Measurements from ENCODE around the gene MASP2. TPM values are rescaled to one million over a fixed set of nuclear protein-coding genes. Genes with fewer than 3 reads are reported as not detected.
A peak's percentile ranks its signal among the peaks of the same experiment; 100 is the strongest.
"Not testable (repeated sequence)": the region's sequence is repeated elsewhere in the genome, so short reads cannot be mapped to it uniquely, and the experiment has no call there.

The MASP2 gene
- total RNA-seq, 1 donor from 2014 or later, result not detected

DNA sequence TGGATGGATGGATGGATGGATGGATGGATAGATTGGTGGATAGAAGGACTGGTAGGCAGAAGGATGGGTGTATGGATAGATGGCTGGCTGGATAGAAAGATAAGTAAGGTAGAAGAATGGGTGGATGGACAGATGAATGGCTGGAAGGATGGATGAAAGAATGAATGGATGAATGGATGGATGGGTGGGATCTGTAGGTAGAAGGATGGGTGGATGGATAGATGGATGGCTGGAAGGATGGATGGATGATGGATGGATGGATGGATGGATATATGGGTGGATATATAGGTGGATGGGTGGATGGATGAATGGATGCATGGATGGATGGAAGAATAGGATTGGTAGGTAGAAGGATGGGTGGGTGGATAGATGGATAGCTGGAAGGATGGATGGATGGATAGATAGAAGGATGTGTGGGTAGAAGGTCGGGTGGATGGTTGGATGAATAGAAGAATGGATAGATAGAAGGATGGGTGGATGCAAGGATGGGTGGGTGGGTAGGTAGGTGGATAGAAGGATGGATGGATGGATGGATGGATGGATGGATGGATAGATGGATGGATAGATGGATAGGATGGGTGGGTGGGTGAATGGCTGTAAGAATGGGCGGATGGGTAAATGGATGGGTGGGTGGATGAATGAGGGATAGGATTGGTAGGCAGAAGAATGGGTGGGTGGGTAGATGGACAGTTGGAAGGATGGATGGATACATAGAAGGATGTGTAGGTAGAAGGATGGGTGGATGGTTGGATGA is 7.5 kb downstream of the MASP2 start:
- no peak for DNase-seq (ENCODE audit: low read depth in 2 of 2)

DNA sequence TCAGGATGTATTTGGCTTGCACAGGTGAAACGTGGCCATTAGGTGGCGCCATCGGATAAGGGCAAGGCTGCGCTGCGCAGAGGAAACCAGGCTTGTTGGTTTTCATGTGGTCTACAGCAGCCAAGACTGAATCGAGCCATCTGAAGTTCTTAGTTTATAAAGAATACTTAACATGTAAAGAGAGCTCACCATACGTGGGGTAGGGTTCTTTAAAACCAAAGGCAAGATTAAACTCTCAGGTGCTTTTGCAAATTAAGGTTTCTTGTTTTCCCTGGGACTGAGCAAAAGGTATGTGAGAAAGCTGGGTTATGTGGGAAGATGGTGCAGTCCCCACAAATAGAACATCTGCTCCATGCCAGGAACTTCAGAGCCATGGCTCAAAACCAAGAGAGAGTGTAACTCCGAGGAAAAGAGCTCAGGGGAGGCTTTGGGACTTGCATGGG is 9.3 kb downstream of the MASP2 start:
- peak; percentile 87 to 90 for DNase-seq (ENCODE audit: low read depth in 2 of 2)

- not testable (repeated sequence) for DNase-seq (ENCODE audit: low read depth in 2 of 2)
Measured at GRCh38 chr1:11037019-11037739, 9.9 kb downstream of the MASP2 start.

DNA sequence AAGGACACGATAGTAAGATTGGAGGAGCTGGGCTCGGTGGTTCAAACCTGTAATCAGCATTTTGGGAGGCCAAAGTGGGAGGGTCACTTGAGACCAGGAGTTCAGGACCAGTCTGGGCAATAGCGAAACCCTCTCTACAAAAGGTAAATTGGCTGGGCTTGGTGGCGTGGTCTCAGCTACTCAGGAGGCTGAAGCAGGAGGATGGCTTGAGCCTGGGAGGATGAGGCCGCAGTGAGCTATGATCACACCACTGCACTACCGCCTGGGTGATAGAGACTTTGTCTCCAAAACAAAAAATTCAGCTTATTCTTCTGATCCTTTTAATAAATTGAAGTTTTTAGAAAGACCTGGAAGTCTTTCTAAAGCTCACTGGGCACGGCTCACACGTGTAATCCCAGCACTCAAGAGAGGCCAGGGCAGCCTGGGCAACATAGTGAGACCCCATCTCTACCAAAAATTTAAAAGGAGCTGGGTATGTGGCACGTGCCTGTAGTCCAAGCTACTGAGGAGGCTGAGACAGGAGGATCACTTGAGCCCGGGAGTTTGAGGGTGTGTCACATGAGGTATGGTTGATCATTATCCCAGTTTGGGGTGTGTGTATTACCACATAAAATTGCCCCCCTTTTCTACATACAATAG is 15.3 kb downstream of the MASP2 start:
- no peak for DNase-seq (ENCODE audit: low read depth in 2 of 2)

- no peak for DNase-seq (ENCODE audit: low read depth in 2 of 2)
Measured at GRCh38 chr1:11030865-11031264, 16.2 kb downstream of the MASP2 start.

DNA sequence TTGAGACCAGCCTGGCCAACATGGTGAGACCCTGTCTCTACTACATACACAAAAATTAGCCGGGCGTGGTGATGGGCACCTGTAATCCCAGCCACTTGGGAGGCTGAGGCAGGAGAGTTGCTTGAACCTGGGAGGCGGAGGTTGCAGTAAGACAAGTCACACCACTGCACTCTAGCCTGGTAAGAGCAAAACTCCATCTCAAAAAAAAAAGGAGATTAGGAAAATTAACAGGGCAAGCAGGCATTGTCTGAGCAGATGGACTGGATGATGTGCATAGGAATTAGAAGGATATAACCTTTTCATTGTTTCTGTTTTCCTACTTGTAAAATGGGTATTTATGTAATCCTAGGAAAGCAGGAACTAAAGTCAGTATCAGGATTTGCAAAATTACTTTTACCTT is 19.0 kb downstream of the MASP2 start:
- no peak for DNase-seq (ENCODE audit: low read depth in 2 of 2)

DNA sequence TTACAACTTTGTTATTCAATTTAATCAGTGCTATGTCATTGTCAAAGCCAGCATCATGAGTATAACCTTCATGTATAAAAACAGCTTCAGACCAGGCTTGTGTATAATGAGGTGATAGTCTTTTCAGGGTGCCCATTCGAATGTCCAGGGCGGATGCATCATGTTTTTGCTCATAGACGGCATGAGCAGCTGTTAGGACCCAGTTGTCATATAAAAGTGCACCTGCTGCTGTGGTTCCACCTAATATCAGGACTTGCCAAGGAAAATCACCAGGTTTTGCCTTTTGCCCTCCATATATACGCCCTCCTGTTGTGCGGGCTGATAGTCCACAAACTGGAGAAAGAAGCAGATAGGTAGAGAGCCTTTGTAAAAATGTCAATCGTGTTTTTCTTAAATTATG is 19.7 kb downstream of the MASP2 start:
- DNase-seq (ENCODE audit: low read depth in 2 of 2), result no peak

DNA sequence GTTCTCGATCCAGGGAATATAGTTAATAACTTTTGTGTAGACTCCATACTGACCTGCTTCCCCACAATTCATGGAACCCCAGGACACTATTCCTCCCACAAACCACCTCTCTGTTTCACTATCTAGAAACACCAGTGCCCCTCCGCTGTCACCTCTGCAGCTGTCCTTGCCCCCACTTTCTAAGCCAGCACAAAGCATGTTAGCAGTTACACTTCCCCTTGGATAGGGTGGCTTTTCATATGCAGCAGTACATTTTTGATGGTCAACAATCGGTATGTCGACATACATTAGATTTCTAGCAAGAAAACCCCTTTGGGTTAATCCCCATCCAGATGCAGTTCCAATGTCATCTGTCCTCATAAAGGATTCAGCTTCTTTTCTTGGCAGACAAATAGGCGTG is 20.1 kb downstream of the MASP2 start:
- no peak for DNase-seq (ENCODE audit: low read depth in 2 of 2)

GRCh38 chr1:11026052-11026451 is 21.0 kb downstream of the MASP2 start:
- DNase-seq (ENCODE audit: low read depth in 2 of 2), result no peak

GRCh38 chr1:11025618-11026017 is 21.4 kb downstream of the MASP2 start:
- no peak for DNase-seq (ENCODE audit: low read depth in 2 of 2)

DNA sequence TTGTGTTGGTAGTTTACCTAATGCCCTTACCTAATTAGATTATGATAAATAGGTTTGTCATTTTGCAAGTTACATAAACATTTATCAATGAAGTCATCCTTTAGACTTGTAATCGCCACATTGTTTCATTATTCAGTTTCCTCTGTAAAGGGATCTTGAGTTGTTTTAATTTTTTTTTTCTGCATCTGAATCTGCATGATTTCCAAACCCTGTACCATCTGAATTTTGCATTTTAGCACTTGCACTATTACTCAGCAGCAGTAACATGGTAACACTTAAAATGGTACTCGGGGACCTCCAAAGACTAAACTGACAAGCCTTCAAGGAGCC is 22.2 kb downstream of the MASP2 start:
- DNase-seq (ENCODE audit: low read depth in 2 of 2), result no peak

GRCh38 chr1:11024154-11024873 is 22.7 kb downstream of the MASP2 start:
- no peak for DNase-seq (ENCODE audit: low read depth in 2 of 2)

DNA sequence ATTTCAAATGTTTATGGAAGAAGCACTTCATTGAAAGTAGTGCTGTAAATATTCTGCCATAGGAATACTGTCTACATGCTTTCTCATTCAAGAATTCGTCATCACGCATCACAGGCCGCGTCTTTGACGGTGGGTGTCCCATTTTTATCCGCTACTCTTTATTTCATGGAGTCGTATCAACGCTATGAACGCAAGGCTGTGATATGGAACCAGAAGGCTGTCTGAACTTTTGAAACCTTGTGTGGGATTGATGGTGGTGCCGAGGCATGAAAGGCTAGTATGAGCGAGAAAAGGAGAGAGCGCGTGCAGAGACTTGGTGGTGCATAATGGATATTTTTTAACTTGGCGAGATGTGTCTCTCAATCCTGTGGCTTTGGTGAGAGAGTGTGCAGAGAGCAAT is 23.8 kb downstream of the MASP2 start:
- no peak for DNase-seq (ENCODE audit: low read depth in 2 of 2)

DNA sequence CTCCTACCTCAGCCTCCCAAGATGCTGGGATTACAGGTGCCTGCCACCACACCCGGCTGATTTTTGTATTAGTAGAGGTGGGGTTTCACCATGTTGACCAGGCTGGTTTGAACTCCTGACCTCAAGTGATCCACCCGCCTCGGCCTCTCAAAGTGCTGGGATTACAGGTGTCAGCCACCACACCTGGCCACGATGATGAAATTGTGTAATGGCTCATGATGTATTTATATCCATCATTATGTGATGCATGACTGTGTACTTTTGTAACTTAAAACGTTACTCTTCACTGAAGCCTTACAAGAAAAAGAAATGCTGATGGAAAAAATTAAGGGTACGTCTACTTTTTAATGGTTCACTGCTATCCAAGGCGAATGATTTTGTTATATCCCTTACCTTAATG is 27.1 kb downstream of the MASP2 start:
- DNase-seq (ENCODE audit: low read depth in 2 of 2), result no peak

DNA sequence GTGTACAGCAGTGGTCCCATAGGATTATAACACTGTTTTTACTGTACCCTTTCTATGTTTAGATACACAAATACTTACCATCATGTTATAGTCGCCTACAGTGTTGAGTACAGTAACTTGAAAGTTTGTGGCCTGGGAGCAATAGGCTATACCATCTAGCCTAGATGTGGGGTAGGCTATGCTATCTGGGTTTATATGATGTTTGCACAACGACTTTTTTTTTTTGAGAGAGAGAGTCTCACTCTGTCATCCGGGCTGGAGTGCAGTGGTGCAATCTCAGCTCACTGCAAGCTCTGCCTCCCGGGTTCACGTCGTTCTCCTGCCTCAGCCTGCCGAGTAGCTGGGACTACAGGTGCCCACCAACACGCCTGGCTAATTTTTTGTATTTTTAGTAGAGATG is 27.7 kb downstream of the MASP2 start:
- not testable (repeated sequence) for DNase-seq (ENCODE audit: low read depth in 2 of 2)

DNA sequence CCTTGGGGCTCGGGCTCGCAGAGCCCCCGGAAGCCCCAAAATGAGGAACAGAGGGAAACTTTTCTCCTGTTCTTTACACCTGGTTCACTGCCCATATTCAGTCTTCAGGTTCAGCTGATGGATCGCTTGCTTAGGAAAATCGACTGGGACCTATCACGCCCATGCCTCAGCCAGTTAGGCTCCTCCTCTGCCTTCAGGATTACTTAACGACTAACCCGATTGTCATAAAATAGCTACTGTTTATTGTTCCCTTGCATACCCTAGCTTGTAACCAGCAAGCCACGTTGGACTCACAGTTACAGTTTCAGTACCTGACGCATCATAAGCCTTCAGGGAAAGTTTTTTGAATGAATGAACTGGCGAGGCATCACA is 33.9 kb downstream of the MASP2 start:
- DNase-seq (ENCODE audit: low read depth in 2 of 2), result no peak

DNA sequence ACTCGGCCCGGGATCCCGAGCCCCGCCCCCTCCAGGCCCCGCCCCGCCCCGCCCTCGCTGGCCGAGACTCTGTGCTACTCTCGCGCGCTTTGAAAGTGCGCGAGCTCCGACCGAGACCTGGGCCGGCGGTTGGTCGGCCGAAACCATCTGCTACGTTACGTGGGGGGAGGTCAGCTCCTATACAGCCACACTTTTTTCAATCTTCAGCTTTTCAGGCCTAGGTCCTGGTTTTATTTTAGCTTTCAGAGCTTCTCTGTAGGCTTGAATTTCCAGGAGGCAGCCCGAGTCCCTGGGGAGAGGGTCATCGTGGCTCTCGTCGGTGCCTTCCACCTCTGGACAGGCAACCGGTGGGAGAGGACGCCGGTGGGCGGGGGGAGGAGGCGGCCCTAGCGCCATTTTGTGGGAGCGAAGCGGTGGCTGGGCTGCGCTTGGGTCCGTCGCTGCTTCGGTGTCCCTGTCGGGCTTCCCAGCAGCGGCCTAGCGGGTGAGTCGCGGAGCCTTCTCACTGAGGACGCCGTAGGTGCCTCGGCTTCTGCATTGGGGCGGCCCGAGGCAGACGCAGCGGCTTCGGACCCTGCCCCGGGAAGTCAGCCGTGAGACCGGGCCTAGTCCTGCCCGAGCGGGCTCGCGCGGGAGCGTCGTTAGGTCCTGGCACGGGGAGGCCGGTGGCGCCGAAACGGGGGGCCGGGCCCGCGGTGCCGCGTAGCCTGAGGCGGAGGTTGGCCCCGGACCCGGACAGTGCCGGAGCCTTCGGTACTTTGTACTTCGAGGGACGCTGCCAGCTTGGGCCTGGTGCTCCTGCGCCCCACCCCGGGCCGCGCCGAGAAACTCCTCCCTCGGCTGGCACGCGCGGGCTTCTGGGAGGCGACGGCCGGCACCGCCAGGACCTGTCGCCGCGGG is 34.5 kb downstream of the MASP2 start, which contains the start of gene TARDBP:
TARDBP (plus strand) TSS at position 395 of the 900 bp plus-strand sequence. CDS start 1,074 bp downstream, outside the sequence.
- peak; percentile 90 to 94 for DNase-seq (ENCODE audit: low read depth in 2 of 2)

GRCh38 chr1:11000526-11000925 is 46.5 kb downstream of the MASP2 start:
- no peak for DNase-seq (ENCODE audit: low read depth in 2 of 2)

- DNase-seq (ENCODE audit: low read depth in 2 of 2), result no peak
Measured at GRCh38 chr1:10996100-10996499, 50.9 kb downstream of the MASP2 start.

DNA sequence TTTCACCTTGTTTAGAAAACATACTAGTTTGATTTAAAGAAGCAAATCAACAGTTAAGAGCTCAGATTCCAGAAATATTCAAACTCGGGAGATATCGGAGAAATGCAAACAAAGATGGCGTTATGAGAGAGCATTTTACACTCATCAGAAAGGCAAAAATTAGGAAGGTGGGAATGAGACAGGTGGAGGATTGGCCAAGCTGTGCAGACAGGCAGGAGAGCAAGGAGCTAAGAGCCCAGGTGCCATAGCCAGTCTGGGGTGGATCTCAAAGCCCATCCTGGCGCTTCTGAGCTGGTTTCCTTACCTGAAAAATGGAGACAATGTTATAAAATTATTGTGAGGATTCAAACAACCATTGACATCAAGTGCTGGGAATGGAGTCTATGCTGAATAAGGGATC is 54.2 kb downstream of the MASP2 start:
- no peak for DNase-seq (ENCODE audit: low read depth in 2 of 2)

DNA sequence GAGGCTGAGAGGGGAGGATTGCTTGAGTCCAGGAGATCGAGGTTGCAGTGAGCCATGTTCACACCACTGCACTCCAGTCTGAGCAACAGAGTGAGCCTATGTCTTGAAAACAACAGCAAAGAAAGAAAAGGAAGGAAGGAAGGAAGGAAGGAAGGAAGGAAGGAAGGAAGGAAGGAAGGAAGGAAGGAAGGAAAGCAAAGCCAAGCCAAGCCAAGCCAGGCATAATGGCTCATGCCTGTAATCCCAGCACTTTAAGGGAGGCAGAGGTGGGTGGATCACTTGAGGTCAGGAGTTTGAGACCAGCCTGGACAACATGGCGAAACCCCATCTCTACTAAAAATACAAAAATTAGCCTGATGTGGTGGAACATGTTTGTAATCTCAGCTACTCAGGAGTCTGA is 55.0 kb downstream of the MASP2 start:
- DNase-seq (ENCODE audit: low read depth in 2 of 2), result not testable (repeated sequence)
